Stimulated activated CD8-positive, alpha-beta memory T cell treated with anti-CD3 and anti-CD28 coated beads, Interleukin-7, amount 100 ng/mL, for 48 hours (primary cell): Measurements from ENCODE around the gene ANKRD13B.
A peak's percentile ranks its signal among the peaks of the same experiment; 100 is the strongest.

Experiments
- DNase-seq, 2 donors: peaks; one replicate each; pipeline ENCODE4 v3.0.0-alpha.2; 2020; ENCODE audit warnings: low read depth in 1 of 2; ENCODE audit errors: extremely low read depth in 1 of 2

Gene ANKRD13B

DNA sequence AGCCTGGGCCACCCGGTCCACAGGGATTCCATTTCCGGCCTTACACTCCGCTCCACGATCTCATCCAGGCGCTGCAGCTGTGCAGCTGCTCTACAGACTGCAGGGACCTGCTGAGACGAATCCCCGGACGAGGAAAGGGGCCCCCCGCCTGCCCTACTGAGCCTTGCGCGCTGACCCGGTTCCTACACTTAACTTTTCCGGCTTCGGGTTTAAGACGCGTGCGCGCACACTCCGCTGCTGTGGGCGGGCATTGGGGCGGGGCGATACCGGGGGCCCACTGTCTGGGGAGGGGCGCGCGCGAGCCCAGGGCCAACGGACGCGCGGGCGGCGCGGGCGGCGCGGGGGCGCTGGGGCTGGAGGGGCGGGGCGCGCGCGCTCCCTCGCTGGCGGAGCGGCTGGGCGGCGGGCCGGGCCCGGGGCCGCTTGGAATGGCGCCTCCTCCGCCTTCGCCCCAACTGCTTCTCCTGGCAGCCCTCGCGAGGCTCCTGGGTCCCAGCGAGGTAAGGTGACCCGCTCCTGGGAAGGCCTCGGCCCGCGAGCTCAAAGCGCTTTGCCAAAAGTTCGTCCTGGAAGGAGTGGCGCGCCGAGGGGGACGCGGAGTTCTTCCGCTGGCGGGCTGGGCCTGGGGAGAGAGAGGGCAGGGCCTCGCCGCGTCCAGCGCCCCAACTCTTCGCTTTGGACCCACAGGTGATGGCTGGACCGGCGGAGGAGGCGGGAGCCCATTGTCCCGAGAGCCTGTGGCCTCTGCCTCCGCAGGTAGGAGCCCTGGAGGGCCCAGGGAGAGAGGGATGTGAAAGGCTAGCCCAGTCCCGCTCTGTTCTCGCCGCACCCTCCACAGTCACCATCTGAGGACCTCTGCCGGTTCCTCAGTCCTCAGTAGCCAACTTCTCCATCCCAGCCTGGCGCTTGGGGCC, 24.3 kb upstream of the ANKRD13B start, which contains the start of gene TP53I13:
Gene TP53I13 (plus strand): TSS at position 371 of the 914 bp plus-strand sequence. CDS start 58 bp downstream, at position 429.
- peak in 1 of 2 donors; percentile 83 for DNase-seq

DNA sequence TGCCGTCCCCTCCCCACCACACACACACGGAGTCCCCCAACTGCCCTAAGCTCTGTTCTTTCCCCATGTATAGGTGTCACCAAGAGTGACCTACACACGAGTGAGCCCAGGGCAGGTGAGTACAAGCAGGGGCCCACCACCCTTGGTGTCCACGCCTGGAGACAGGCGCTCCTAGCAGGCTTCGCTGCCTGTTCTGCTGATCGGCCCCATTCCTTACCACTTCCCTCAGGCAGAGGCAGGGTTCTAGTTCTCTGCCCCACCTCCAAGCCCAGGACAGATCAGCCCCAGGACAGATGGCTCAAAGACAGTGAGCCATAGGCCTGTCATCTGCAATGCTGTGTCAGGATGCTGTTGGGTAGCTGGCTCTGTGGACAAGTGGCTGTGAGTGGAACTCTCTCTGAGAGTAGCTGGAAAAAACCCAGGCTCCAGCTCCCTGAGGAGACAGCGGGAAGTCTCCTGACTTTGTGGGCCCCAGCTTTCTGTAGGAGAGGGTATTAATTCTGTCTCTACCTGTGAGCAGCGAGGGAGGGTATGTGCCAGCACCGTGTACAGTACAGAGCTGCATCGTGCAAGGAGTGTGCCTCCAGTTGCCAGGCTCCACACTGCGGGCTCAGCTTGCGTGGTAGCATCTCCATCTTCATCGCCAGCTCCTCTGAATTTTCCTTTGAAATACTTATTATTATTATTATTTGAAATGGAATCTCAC, 23.5 kb upstream of the ANKRD13B start:
- DNase-seq = no peak

DNA sequence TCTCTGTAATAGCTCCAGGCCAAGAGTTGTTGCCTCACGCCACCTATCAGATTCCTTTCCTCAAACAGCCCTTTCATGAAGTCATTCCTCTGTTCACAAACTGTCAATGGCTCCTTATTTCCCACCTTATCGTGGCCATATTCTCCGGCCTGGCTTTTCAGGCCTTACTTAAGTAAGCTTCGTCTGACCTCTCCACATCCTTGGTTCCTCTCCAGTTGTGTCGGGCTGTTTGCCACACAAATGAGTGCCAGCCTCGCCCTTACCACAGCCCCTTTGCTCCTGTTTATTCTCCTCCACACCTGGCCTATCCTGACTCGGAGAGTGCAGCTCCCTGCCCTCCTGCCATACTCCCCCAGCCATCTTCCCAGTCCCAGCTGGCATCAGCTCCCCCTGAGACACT, 22.4 kb upstream of the ANKRD13B start:
- no peak for DNase-seq

DNA sequence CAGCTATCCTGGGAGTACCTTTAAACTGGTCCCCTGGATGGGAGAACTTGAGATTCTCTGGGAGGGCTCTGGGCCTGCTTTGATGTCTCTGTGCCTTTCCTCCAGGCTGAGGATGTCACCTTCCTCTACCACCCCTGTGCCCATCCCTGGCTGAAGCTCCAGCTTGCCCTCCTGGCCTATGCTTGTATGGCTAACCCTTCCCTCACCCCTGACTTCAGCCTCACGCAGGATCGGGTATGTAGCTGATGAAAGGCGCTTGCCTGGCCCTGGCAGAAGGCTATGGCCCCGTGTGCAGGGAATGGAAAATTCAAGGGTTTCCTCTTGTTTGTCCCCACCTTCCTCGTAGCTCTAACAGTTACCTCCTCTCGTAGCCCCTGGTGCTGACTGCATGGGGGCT, 21.4 kb upstream of the ANKRD13B start:
- no peak for DNase-seq

DNA sequence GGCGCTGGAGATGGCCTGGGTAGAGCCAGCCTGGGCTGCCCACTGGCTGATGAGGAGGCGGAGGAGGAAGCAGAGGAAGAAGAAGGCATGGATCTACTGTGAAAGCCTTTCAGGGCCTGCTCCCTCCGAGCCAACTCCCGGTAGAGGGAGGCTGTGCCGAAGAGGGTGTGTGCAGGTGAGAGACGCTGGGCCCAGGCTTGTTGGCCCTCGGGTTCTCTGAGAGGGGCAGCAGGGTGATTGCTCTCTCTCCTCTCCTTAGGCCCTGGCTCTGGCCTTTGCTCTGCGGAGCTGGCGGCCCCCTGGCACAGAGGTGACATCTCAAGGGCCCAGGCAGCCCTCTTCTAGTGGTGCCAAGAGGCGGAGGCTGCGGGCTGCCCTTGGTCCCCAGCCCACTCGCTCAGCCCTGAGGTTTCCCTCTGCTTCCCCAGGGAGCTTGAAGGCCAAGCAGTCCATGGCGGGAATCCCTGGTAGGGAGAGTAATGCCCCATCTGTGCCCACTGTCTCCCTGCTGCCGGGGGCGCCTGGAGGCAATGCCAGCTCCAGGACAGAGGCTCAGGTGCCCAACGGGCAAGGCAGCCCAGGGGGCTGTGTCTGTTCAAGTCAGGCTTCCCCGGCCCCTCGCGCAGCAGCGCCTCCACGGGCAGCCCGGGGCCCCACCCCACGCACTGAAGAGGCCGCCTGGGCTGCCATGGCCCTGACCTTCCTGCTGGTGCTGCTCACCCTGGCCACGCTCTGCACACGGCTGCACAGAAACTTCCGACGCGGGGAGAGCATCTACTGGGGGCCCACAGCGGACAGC, 20.9 kb upstream of the ANKRD13B start:
- no peak for DNase-seq

DNA sequence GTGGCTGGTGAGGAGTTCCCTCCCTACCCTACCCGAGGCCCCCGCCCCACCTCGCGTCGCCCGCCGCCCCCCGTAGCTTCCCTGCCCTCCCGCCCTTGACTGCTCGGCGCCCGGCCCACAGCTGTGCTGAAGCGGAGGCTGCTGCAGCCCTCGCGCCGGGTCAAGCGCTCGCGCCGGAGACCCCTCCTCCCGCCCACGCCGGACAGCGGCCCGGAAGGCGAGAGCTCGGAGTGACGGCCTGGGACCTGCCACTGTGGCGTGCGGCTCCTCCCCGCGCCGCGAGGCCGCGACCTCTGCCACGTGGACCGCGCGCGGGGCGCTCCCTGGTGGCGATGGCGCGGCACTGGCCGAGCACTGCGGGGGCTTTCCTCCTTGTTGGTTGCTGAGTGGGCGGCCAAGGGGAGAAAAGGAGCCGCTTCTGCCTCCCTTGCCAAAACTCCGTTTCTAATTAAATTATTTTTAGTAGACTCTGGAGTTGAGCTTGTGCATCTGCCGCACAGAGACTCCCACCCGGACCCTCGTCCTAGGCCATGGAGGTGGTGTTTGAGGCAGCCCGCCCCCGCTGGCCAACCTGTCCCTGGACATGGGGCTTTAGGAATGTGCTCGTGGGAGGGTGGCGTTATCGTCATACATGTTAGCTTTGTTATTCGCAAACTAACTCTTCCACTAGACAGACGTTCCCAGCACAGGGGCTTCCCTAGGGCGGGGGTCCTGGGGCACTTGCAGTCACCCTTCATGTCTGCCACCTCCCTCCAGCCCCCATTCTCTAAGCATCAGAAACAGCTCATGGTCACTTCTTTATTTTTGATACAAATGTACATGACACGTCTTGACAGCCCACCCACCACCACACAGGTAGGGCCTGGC, 20.0 kb upstream of the ANKRD13B start:
- no peak for DNase-seq

DNA sequence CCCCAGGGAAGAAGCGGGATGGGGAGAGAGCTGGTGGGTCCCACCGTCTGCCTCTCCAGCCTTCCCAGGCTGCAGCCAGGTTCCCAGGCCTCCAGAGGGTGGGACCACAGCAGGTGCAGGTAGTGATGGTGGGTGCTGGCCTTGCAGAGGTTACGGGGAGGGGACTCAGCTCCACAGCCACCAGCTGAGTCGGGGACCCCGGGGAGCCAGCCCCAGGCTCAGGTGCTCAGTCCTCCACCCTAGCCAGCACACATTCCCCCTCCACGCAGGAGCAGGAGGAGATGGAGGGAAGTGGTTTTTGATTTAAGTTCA, 19.4 kb upstream of the ANKRD13B start:
- no peak for DNase-seq

DNA sequence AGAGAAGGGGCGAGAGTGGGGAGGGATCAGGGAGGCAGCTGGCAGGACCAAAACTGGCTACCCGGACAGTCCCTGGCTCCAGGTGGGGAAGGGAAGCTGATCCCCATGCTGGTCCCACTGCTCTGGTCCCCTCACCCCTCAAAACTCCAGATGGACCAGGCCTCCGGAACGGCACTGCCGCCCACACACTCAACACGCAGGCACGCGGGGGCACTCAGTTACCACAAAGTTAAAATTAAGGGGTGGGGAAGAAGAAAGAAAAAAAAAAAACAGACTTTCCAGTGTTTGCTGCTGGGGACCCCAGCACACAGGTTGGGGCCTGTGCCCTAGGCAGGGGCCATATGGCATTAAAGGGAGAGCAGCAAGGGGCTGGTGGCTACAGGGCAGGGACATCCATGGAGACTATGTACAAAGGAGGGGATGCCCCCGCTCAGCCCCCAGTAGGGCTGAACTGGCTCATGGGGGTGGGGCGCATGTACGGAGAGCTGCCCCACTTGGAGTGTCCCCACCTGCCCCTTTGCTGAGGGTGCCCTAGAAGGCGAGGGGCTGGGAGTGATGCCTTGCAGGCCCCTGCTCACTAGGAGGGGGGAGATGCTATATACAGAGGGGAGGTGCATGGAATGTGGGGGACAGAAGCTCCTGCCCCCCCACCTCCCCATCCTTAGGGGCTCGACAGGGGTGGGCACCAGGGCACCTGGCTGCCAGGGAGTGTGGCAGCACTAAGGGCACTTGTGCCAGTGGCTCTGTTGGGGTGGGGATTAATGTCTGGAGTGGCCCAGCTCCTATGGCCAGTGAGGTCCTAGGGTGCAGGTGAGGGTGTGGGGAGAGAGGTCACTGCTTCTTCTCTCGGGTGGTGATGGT, 18.8 kb upstream of the ANKRD13B start:
- no peak for DNase-seq

DNA sequence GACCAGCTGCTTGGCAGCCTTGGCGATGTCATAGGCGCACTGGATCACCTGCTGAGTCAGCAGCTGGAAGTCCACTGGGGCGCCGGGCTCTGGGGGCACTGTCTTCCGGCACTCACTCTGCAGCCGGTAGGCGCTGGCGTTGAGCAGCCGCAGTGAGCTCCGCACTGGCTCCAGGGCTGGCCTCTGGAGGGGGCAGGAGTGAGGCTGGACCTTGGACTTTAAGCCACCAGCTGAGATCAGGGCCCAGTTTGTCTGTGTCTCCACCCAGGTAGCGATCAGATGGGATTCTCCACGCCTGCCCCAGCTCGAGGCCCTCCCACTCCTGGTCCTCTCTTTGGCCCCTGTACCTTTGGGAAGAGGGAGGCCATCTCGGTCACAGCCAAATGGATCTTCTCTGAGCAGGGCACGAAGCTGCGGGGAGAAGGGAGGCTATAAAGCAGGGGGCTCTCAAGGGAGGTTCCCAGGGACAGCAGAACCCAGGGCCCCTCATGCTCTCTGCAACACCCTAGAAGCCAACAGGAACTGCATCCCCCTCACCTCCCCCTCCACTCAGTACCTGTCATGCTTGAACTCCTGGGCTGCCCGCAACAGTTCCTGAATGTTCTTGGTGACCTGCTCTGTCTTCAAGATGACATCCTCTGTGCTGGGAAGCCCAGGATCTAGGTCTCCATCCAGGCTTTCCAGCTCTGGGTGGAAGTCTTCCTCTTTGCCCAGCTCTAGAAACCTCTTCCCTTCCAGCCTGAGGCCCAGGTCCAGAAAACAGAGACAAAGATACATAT, 18.0 kb upstream of the ANKRD13B start:
- DNase-seq = no peak

DNA sequence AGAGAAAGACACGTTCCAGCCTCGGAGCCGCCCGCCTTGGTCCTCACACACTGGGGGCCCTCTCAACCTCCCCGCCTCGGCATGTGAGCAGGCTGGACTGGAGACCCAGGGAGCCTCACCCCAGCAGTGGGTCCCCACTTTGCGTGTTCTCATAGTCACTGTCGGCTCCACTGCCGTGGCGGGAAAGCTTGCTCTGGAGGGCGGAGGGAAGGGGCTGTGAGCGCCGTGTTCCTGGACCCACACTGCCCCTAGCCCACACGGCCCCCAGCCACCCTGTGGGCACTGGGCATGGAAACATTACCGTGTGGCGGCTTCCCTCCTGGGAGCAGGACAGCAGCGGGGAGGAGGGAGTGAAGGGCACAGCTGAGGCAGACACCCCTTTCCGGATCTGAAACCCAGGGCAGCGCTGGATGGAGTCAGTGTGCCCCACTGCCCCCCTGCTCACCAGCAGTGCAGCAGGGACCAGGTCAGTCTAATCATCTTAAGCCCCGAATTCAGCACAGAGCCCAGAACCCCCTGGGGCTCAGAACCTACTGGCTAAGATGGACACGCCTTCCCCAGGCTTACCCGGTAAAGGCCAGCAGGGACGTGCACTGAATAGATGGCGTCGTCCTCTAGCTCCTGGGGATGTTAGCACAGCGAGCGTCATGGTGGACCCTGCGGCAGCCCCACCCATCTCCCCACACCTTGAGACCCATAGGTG, 17.3 kb upstream of the ANKRD13B start:
- no peak for DNase-seq

DNA sequence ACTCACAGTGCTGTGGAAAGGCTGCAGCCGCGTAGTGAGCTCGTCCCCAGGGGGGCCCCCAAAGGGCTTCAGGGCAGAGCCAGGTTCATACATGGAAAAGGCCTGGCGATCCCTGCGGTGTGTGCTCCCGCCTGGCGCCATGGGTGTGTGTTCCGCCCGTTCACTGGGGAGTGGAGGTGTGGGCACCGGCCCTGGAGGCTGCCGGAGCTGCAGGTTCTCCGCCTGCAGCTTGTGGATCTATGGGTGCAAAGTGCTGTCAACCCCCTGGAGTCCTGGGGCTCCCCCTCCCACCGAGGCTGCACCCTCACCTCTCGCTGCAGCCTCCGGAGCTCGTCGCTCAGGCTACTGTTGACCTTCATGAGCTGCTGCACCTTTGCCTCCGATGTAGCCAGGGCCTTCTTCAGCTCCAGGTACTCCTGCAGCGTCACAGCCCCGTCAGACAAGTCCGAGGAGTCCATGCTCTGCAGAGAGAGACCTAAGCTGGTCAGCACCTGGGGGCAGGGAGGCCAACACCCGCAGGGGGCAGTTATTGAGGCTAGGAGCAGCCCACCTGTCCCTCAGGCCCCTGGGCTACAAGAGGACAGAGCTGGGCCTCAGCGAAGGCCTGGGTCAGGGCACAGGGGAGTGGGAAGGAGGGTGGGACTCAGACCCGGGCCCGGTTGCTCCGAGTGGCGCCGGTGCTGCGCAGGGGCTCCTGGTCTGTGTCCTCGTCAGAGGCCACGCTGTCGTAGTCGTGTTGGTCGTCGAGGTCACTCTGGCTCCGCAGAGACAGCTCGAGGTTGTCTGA, 16.5 kb upstream of the ANKRD13B start:
- no peak for DNase-seq

DNA sequence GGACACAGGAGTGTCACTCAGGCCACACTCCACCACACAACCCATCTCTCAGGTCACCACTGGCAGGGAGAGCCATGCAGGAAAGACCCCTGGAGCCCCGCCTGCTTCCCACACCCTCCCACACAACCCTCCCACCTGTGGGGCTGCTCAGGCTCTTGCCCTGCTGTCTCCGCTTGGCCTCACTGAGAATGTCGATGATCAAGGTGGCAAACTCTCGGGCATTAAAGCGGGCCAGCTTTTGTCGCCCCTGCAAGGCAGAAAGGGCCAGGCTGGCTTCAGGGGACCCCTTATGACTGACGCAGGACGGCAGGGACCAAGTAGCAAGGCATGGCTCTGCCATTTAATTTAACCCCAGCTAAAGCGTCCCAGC, 15.9 kb upstream of the ANKRD13B start:
- no peak for DNase-seq

DNA sequence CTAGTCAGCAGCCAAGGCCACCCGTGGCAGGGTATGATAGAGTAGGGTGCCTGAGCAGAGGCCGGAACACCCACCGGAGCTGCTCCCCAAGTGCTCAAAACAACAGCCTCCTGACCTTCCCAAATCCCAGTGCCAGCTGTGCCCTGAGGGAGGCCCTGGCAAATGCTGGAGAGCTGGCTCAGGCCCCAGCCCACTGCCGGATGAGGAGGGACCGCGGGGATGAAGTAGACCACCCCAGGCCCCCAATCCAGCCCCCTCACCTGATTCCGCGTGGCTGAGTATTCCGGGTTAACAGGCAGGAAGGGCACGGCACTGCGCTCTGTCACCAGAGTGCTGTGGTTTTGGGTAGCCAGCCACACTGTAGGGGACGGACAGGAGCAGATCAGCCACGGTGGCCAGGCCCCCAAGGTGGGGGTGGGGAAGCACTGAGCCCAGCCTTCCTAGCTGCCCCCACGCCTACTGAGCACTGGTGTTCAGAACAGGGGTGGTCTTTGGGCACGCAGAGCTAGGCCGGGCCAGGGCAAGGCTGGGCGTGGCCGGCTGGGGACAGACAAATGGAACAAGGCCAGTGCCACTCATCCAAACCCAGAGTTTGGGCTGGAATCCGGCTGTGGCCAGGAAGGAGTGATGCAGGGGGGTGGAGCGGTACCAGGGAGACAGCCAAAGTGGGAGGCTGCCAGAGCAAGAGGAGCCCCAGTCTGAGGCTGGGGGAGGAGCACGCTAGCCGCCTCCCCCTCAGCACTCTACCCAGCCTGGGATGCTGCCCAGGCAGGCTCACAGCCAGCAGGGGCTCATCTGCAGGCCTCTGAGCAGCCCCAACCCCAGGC, 15.3 kb upstream of the ANKRD13B start:
- no peak for DNase-seq

DNA sequence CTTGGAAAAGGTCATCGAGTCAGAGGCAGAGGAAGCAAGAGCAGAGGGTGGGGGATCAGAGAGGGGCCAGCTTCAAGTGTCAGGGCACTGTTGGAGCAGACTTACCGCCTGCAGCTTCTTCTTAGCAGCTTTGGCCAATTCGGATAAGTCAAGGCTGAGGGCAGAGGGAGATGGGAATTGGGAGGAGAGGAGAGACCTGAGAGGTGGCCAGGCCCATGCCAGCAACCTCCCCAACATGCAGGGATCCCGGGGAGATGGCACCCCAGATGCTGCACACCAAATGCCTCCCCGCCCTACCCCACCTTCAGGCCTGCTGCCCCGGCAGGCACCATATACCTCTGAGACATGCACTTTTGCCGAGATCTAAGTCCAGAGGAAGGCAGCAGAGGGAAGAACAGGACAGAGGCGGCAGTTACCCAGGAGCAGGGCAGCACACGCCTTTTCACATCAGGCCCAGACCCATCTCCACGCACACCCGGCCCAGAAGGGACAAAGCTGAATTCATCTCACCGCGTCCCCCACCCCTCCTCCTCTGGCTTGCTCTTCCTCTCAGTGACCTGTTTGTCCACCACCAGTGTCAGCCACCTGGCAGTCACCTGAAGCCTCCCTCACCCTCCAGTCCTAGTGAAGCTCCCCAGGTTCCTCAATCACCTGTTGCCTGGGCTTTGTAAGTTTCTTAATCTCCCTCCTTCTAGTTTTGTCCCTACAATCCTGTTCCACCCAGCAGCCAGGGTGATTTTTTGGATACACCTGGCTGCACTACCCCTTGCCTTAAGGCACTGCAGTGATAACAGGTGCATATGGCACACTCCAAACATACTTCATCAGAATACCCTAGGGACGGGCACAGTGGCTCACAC, 14.1 kb upstream of the ANKRD13B start:
- DNase-seq = no peak

DNA sequence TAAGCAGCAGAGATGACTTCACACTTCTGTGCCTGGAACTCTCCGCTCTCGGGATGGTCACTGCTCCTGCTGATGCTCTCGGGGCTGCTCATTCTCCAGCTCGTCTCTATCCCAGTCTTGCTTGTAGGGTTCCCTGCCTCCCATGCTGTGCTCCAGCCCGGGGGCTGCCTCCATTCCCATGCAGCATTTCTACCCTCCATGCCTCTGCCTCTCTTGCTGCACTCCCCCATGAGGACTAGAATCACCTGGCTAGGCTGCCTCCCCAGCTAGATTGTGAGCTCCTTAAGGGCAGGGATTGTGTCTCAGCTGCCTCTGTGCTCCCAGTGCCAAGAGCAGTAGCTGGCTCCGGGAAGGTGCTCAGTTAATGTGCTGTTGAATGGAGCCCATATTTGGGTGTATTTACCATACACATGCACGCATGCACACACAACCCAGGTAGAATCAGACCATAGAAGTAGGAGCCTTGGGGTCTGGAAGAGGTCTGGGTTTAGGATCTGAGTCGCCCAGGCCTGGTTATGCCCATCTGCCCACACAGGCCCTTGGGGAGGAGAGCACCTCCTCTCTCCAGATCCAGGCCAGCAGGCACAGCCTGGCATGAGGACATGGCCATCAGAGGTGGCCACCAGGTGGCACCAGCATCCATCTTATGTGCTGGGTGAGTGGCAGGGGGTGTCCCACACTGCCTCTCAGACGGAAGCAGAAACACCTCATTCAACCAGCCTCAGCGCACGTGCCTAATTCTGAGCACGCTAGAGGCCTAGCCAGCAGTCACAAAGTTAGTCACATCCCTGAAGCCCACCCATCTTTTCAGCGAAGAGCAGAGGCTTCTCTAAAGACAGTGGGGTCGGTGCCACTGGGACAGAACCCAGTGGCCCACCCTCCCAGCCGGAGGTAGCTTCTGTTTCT, 12.8 kb upstream of the ANKRD13B start:
- DNase-seq = peak in 1 of 2 donors; percentile 80
